Measurements from ENCODE around the gene IGF2BP2. TPM values are rescaled to one million over a fixed set of nuclear protein-coding genes. Genes with fewer than 3 reads are reported as not detected.
"Not testable (repeated sequence)": the region's sequence is repeated elsewhere in the genome, so short reads cannot be mapped to it uniquely, and the experiment has no call there.

Gene IGF2BP2
- total RNA-seq, 1 experiment from 2014 or later = 97.8 TPM

DNA sequence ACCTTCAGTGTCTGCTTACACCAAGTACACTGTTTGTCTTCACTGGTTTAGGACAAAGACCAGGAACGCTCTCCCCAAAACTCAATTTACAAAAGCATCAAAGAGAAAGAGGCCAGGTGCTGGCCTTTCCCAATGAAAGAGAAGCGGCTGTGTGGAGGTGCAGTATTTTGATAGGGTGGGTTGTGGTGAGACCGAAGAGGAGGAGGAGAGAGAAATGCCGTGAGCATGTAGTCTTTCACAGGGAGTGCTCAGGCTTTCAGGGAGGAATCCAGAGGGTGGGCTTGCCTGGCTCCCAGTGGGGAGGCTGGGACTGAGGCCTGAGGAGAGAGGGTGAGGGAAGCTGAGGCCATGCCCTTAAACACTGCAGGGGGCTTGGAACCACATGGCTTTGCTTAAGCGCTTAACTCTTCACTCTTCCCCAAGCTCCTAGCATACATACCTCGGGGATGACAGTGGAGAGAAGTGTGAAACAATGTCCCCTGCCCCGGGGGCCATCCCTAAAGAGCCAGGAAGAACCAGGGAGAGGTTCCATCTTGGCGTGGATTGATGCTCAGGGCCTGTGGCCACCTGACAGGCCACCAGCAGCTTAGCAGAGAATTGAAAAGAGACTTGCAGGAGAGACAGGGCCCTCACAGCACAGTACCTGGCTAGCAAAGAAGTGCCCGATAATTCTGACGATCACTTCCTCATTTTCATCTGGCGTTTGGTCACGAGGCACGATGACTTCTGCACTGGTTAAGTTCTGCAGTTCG, 178.3 kb downstream of the IGF2BP2 start:
- no peaks in the 10 kb centered on the region; the same call in 1 of the 2 replicates for H3K36me3 ChIP-seq (ENCODE audit: control insufficient read depth, insufficient read depth, low read length)
- no peaks in the 10 kb centered on the region for H3K4me1 ChIP-seq (ENCODE audit: control insufficient read depth, insufficient read depth, low read length)
- intact Hi-C loops (cut with micrococcal nuclease; ENCODE audit: unreplicated experiment) = no loop called here
- no peak for ATAC-seq
- no peaks in the 10 kb centered on the region for H3K9me3 ChIP-seq (ENCODE audit: control insufficient read depth, insufficient read depth, low read depth, low read length)
- no peak overlapping the region for H3K27ac ChIP-seq (ENCODE audit: low read length)
- ChIA-PET POLR2A (interaction anchor here (0.6 to 0.7 kb wide), 2 partner anchors 12 to 424 kb away, joined by 3 to 17 read pairs; no protein-coding TSS in a partner anchor), CTCF (no interaction called here)
- in situ Hi-C loops (cut with HindIII; ENCODE audit: low pct_unique_long_range_greater_than_20kb, low sequenced_read_pairs) = no loop called here
- no peaks in the 10 kb centered on the region for H3K27me3 ChIP-seq (ENCODE audit: control insufficient read depth, insufficient read depth, low read length)
- TF ChIP-seq, protein P1, sequence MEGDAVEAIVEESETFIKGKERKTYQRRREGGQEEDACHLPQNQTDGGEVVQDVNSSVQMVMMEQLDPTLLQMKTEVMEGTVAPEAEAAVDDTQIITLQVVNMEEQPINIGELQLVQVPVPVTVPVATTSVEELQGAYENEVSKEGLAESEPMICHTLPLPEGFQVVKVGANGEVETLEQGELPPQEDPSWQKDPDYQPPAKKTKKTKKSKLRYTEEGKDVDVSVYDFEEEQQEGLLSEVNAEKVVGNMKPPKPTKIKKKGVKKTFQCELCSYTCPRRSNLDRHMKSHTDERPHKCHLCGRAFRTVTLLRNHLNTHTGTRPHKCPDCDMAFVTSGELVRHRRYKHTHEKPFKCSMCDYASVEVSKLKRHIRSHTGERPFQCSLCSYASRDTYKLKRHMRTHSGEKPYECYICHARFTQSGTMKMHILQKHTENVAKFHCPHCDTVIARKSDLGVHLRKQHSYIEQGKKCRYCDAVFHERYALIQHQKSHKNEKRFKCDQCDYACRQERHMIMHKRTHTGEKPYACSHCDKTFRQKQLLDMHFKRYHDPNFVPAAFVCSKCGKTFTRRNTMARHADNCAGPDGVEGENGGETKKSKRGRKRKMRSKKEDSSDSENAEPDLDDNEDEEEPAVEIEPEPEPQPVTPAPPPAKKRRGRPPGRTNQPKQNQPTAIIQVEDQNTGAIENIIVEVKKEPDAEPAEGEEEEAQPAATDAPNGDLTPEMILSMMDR (IDR thresholded peaks at IDR 0.05) = no peak
- TF ChIP-seq SIN3A (IDR thresholded peaks at IDR 0.05; ENCODE audit: borderline replicate concordance, insufficient read depth, low read depth, low read length) (no peak), POLR2AphosphoS5 (IDR thresholded peaks at IDR 0.05; ENCODE audit: low read depth, low read length) (no peak), TCF7L2 (IDR thresholded peaks at IDR 0.05; ENCODE audit: low read depth, low read length) (no peak)
- TF ChIP-seq, protein P2, sequence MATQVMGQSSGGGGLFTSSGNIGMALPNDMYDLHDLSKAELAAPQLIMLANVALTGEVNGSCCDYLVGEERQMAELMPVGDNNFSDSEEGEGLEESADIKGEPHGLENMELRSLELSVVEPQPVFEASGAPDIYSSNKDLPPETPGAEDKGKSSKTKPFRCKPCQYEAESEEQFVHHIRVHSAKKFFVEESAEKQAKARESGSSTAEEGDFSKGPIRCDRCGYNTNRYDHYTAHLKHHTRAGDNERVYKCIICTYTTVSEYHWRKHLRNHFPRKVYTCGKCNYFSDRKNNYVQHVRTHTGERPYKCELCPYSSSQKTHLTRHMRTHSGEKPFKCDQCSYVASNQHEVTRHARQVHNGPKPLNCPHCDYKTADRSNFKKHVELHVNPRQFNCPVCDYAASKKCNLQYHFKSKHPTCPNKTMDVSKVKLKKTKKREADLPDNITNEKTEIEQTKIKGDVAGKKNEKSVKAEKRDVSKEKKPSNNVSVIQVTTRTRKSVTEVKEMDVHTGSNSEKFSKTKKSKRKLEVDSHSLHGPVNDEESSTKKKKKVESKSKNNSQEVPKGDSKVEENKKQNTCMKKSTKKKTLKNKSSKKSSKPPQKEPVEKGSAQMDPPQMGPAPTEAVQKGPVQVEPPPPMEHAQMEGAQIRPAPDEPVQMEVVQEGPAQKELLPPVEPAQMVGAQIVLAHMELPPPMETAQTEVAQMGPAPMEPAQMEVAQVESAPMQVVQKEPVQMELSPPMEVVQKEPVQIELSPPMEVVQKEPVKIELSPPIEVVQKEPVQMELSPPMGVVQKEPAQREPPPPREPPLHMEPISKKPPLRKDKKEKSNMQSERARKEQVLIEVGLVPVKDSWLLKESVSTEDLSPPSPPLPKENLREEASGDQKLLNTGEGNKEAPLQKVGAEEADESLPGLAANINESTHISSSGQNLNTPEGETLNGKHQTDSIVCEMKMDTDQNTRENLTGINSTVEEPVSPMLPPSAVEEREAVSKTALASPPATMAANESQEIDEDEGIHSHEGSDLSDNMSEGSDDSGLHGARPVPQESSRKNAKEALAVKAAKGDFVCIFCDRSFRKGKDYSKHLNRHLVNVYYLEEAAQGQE (IDR thresholded peaks at IDR 0.05; ENCODE audit: insufficient read depth in 1 of 2, low read depth in 2 of 2, low read length in 1 of 2) = no peak
- no peak overlapping the region for H3K4me3 ChIP-seq (ENCODE audit: low read depth in 2 of 2, low read length in 2 of 2)
- no TSS peak for BruUV-seq (replicated peaks)
- DNase-seq (ENCODE audit: low read depth, low spot score) = no peak

DNA sequence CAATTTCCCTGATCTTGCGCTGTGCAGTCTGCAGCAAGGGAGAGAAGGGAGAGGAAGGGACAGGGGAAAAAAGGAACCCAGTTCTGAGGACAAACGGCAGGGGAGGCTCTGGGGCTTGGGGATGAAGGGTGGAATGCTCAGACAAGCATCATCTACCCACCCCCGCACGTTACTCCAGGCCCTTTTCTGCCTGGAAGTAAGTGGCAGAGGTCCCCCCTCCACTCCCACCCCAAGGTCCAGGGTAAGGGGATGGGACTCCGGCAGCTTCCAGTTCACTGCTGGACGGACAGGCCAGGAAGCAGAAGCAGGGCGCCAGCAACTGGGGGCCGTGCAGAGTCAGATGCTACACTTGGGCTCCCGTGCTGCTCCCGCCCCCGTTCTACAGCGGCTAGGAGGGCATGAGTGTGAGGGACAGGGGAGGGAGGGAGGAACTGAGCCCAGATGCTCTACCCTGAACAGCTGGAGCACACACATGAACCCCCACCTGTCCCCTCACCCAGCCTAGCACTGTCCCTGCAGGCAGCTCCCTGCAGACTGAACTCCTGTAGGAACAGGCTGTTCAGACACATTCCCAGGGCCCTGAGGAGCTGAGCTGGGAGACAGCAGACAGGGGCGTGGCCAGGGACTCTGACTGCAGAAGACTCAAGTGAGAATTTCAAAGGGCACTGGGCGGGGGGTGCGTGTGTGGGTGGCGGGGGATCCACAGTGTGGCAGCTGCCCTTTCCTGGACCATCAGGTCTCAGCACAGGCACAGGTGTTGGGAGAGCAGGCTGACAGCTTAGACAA, 179.1 kb downstream of the IGF2BP2 start:
- Histone ChIP-seq H3K4me3 (ENCODE audit: low read depth in 2 of 2, low read length in 2 of 2) (no peak overlapping the region), H3K27me3 (ENCODE audit: control insufficient read depth, insufficient read depth, low read length) (no peaks in the 10 kb centered on the region), H3K27ac (ENCODE audit: low read length) (no peak overlapping the region), H3K4me1 (ENCODE audit: control insufficient read depth, insufficient read depth, low read length) (no peaks in the 10 kb centered on the region), H3K9me3 (ENCODE audit: control insufficient read depth, insufficient read depth, low read depth, low read length) (no peaks in the 10 kb centered on the region), H3K36me3 (ENCODE audit: control insufficient read depth, insufficient read depth, low read length) (no peaks in the 10 kb centered on the region; the same call in 1 of the 2 replicates)
- ChIA-PET POLR2A (interaction anchor here (0.6 to 0.7 kb wide), 2 partner anchors 13 to 425 kb away, joined by 3 to 17 read pairs; no protein-coding TSS in a partner anchor), CTCF (no interaction called here)
- no TSS peak for BruUV-seq (replicated peaks)
- ATAC-seq (peak; percentile 50), DNase-seq (ENCODE audit: low read depth, low spot score) (no peak)
- in situ Hi-C loops (cut with HindIII; ENCODE audit: low pct_unique_long_range_greater_than_20kb, low sequenced_read_pairs) (no loop called here), intact Hi-C loops (cut with micrococcal nuclease; ENCODE audit: unreplicated experiment) (no loop called here)
- TF ChIP-seq TCF7L2 (IDR thresholded peaks at IDR 0.05; ENCODE audit: low read depth, low read length) = no peak
- TF ChIP-seq SIN3A (IDR thresholded peaks at IDR 0.05; ENCODE audit: borderline replicate concordance, insufficient read depth, low read depth, low read length) = no peak
- TF ChIP-seq, protein P1 (IDR thresholded peaks at IDR 0.05) = no peak
- TF ChIP-seq POLR2AphosphoS5 (IDR thresholded peaks at IDR 0.05; ENCODE audit: low read depth, low read length) = no peak
- TF ChIP-seq, protein P2 (IDR thresholded peaks at IDR 0.05; ENCODE audit: insufficient read depth in 1 of 2, low read depth in 2 of 2, low read length in 1 of 2) = no peak

DNA sequence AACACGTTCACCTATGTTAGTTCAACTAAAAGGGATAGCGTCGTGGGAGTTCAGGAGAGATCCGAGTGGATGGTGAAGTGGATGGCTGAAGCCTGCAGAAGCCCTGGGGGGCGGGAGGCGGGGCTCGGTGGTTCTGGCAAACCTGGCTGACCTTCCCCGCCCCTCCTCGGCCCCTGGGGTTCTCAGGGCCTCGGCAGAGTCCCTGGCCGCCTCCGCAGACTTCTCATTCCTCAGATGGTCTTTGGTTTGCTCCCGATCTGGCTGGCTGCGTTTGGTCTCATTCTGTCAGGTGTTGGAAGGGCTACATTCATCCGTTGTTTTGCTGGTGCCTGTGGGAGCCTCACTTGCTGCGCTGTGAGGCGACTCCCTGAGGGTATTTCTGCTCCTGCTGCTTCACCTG, 179.7 kb downstream of the IGF2BP2 start:
- H3K27me3 ChIP-seq (ENCODE audit: control insufficient read depth, insufficient read depth, low read length); in situ Hi-C loops (cut with HindIII; ENCODE audit: low pct_unique_long_range_greater_than_20kb, low sequenced_read_pairs); POLR2A ChIA-PET; H3K27ac ChIP-seq (ENCODE audit: low read length); ATAC-seq; intact Hi-C loops (cut with micrococcal nuclease; ENCODE audit: unreplicated experiment); BruUV-seq (replicated peaks); DNase-seq (ENCODE audit: low read depth, low spot score); H3K9me3 ChIP-seq (ENCODE audit: control insufficient read depth, insufficient read depth, low read depth, low read length); H3K36me3 ChIP-seq (ENCODE audit: control insufficient read depth, insufficient read depth, low read length); CTCF ChIA-PET; H3K4me3 ChIP-seq (ENCODE audit: low read depth in 2 of 2, low read length in 2 of 2); H3K4me1 ChIP-seq (ENCODE audit: control insufficient read depth, insufficient read depth, low read length): not testable (repeated sequence)
